Liver (tissue), 9 donors: Measurements from ENCODE around the gene SHTN1. TPM values are rescaled to one million over a fixed set of nuclear protein-coding genes. Genes with fewer than 3 reads are reported as not detected.

Experiments used
- DNase-seq: peaks from one replicate; pipeline ENCODE4 v3.0.0-alpha.2; 2017; ENCODE audit warnings: low spot score
- H3K27ac ChIP-seq, 2 donors: one replicate each; pipeline ENCODE4 v1.7.0; 2013; ENCODE audit warnings: inconsistent platforms in 2 of 2, low read length in 2 of 2, control low read depth in 1 of 2, low read depth in 1 of 2, mild to moderate bottlenecking in 1 of 2
- H3K27me3 ChIP-seq, 4 donors: one replicate each; pipeline versions ENCODE4 v1.6.1 to v1.7.0; 2013; ENCODE audit warnings: low read length in 3 of 4, inconsistent platforms in 1 of 4, mild to moderate bottlenecking in 1 of 4, moderate library complexity in 1 of 4; ENCODE audit not compliant: control insufficient read depth in 4 of 4, insufficient read depth in 4 of 4
- H3K36me3 ChIP-seq, 4 donors: one replicate each; pipeline versions ENCODE4 v1.6.1 to v1.7.0; 2013; ENCODE audit warnings: low read length in 3 of 4, mild to moderate bottlenecking in 3 of 4, low read depth in 1 of 4, moderate library complexity in 1 of 4; ENCODE audit not compliant: control insufficient read depth in 4 of 4, insufficient read depth in 3 of 4
- H3K4me1 ChIP-seq, 4 donors: one replicate each; pipeline versions ENCODE4 v1.6.1 to v1.7.0; 2013; ENCODE audit warnings: low read length in 3 of 4, mild to moderate bottlenecking in 3 of 4, moderate library complexity in 1 of 4; ENCODE audit not compliant: control insufficient read depth in 4 of 4, insufficient read depth in 4 of 4
- H3K4me3 ChIP-seq, 3 donors: one replicate each; pipeline versions ENCODE4 v1.6.1 to v1.7.0; 2013; ENCODE audit warnings: low read length in 3 of 3, control low read depth in 1 of 3, low read depth in 1 of 3, mild to moderate bottlenecking in 1 of 3
- H3K9ac ChIP-seq, 2 donors: one replicate each; pipeline ENCODE4 v1.7.0; 2013; ENCODE audit warnings: low read length in 2 of 2, mild to moderate bottlenecking in 2 of 2, moderate library complexity in 2 of 2, control low read depth in 1 of 2, low read depth in 1 of 2
- H3K9me3 ChIP-seq, 4 donors: one replicate each; pipeline versions ENCODE4 v1.6.1 to v1.7.0; 2013; ENCODE audit warnings: low read length in 3 of 4; ENCODE audit not compliant: control insufficient read depth in 4 of 4
- ATF3 ChIP-seq: IDR thresholded peaks from 2 replicates; pipeline ENCODE4 v1.6.1; 2016; ENCODE audit warnings: antibody characterized with exemption
- EGR1 ChIP-seq, 2 donors: IDR thresholded peaks; 2 replicates each; pipeline ENCODE4 v1.6.1; 2016 to 2018; ENCODE audit warnings: antibody characterized with exemption in 2 of 2, low read depth in 2 of 2
- FOXA1 ChIP-seq: IDR thresholded peaks from 2 replicates; pipeline ENCODE4 v1.6.1; 2016; ENCODE audit warnings: antibody characterized with exemption
- FOXA2 ChIP-seq: IDR thresholded peaks from 2 replicates; pipeline ENCODE4 v1.6.1; 2016; ENCODE audit warnings: antibody characterized with exemption
- GABPA ChIP-seq, 2 donors: IDR thresholded peaks in 1 of 2; conservative IDR thresholded peaks in 1 of 2; 2 replicates each; pipeline ENCODE4 v1.6.1; 2016; ENCODE audit warnings: antibody characterized with exemption in 2 of 2, mild to moderate bottlenecking in 1 of 2, moderate library complexity in 1 of 2
- HNF4A ChIP-seq, 2 donors: conservative IDR thresholded peaks; 2 replicates each; pipeline ENCODE4 v1.6.1; 2016; ENCODE audit warnings: antibody characterized with exemption in 2 of 2, mild to moderate bottlenecking in 2 of 2
- HNF4G ChIP-seq: IDR thresholded peaks from 2 replicates; pipeline ENCODE4 v1.6.1; 2016; ENCODE audit warnings: antibody characterized with exemption
- JUND ChIP-seq, 2 donors: IDR thresholded peaks; 2 replicates each; pipeline ENCODE4 v1.6.1; 2016; ENCODE audit warnings: antibody characterized with exemption in 2 of 2
- NR2F2 ChIP-seq: IDR thresholded peaks from 2 replicates; pipeline ENCODE4 v1.6.1; 2016; ENCODE audit warnings: antibody characterized with exemption
- RAD21 ChIP-seq, 2 donors: IDR thresholded peaks; 2 replicates each; pipeline ENCODE4 v1.6.1; 2016; ENCODE audit warnings: antibody characterized with exemption in 2 of 2, mild to moderate bottlenecking in 2 of 2
- REST ChIP-seq: IDR thresholded peaks from 2 replicates; pipeline ENCODE4 v1.6.1; 2016; ENCODE audit warnings: antibody characterized with exemption, mild to moderate bottlenecking
- RXRA ChIP-seq, 2 donors: IDR thresholded peaks; 2 replicates each; pipeline ENCODE4 v1.6.1; 2017 to 2018; ENCODE audit warnings: antibody characterized with exemption in 2 of 2, mild to moderate bottlenecking in 1 of 2
- SP1 ChIP-seq: IDR thresholded peaks from 2 replicates; pipeline ENCODE4 v1.6.1; 2018; ENCODE audit warnings: antibody characterized with exemption, mild to moderate bottlenecking
- YY1 ChIP-seq: IDR thresholded peaks from 2 replicates; pipeline ENCODE4 v1.6.1; 2016; ENCODE audit warnings: antibody characterized with exemption, mild to moderate bottlenecking
- WGBS: extraction: QIAGEN DNeasy Blood & Tissue Kit; methylation state at CpG from one replicate; pipeline ENCODE4 v1.1.7; 2013; 5-methylcytosine and 5-hydroxymethylcytosine counted together
- polyA plus RNA-seq, 2 donors: library from polyadenylated mRNA; stranded (reverse) in 1 of 2; unstranded in 1 of 2; fragments of 200-250 nt in 1 of 2; fragments of >200 nt in 1 of 2; fragmentation: Nextera tagmentation in 1 of 2; extraction: Ambion mirVana in 1 of 2; gene quantifications; one replicate each; pipeline versions ENCODE4 v1.2.1 to v1.2.3, GENCODE V29; 2013 to 2015
- total RNA-seq, 2 donors: library from RNA; depleted of rRNA; stranded (reverse); fragments of >200 nt; gene quantifications; one replicate each; pipeline ENCODE4 v1.2.3, GENCODE V29; 2014
- TF ChIP-seq, protein P1 (sequence below): IDR thresholded peaks from 2 replicates; pipeline ENCODE4 v1.6.1; 2016; ENCODE audit warnings: antibody characterized with exemption
- donor health status: healthy.
- donor health status: healthy.
- donor health status: healthy.
- donor health status: healthy.
- donor health status: healthy.

Gene SHTN1
- total and polyA plus RNA-seq, 4 donors: 3.2 to 11.7 (median 10.3) TPM

DNA sequence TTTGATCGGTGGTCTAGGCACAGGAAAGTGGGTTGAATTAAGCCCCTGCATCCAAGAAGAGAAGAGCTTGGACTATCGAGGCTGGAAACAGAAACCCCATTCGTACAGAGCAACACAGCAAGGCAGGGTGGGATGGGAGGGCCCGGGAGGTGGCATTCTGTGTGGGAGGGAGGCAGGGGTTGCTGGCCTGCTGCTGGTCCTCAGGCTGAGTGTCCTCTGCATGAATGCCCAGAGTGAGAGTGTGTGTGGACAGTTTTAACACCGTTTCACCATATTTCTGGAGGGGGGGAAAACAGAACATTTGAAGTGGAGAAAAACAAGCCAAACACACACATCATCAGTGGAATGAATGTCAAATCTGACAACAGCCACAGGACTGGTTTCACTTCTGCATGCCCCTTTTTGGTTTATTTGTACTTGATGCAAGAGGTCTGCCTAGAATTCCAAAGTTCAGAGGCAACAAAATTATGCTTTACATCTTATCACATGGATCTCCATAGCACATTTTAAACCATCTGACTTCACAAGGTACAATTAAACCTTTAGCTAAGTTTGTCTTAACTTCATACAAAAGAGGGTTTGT is 166.8 kb downstream of the SHTN1 start:
- H3K4me3 ChIP-seq: no peak overlapping the region
- no peaks in the 10 kb centered on the region for H3K36me3 ChIP-seq
- TF ChIP-seq RAD21 (IDR thresholded peaks at IDR 0.05): peak; percentile 4 to 18
- TF ChIP-seq SP1: peak; percentile 72
- peak; percentile 73 for TF ChIP-seq HNF4G
- peak; percentile 32 for TF ChIP-seq YY1
- no peak for TF ChIP-seq FOXA2
- TF ChIP-seq RXRA (IDR thresholded peaks at IDR 0.05): peak; percentile 32 to 60
- no peak for TF ChIP-seq GABPA (IDR thresholded peaks at IDR 0.05 in 1 of 2, conservative IDR thresholded peaks at IDR 0.05 in 1 of 2)
- TF ChIP-seq, protein P1, sequence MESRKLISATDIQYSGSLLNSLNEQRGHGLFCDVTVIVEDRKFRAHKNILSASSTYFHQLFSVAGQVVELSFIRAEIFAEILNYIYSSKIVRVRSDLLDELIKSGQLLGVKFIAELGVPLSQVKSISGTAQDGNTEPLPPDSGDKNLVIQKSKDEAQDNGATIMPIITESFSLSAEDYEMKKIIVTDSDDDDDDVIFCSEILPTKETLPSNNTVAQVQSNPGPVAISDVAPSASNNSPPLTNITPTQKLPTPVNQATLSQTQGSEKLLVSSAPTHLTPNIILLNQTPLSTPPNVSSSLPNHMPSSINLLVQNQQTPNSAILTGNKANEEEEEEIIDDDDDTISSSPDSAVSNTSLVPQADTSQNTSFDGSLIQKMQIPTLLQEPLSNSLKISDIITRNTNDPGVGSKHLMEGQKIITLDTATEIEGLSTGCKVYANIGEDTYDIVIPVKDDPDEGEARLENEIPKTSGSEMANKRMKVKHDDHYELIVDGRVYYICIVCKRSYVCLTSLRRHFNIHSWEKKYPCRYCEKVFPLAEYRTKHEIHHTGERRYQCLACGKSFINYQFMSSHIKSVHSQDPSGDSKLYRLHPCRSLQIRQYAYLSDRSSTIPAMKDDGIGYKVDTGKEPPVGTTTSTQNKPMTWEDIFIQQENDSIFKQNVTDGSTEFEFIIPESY: peak; percentile 15
- peak in 1 of 2 donors; percentile 36 for TF ChIP-seq JUND (IDR thresholded peaks at IDR 0.05)
- peak; percentile 90 to 92 for TF ChIP-seq HNF4A (conservative IDR thresholded peaks at IDR 0.05)
- no peaks in the 10 kb centered on the region for H3K9me3 ChIP-seq
- 47% methylated on average over 5 of the region's 5 CpGs for WGBS
- no peaks in the 10 kb centered on the region for H3K27me3 ChIP-seq
- DNase-seq: no peak
- no peak overlapping the region for H3K9ac ChIP-seq
- H3K27ac ChIP-seq: peak overlapping the region; percentile 59 to 70
- H3K4me1 ChIP-seq: peaks cover 2 to 31% (median 20%) of the 10 kb centered on the region in 4 donors

GRCh38 chr10:116836902-116837523 is 168.0 kb downstream of the SHTN1 start:
- H3K27ac ChIP-seq: no peak overlapping the region
- peaks cover 0 to 2% (median 0%) of the 10 kb centered on the region in 4 donors for H3K36me3 ChIP-seq
- no peak for DNase-seq
- TF ChIP-seq RAD21 (IDR thresholded peaks at IDR 0.05): no peak
- TF ChIP-seq NR2F2: no peak
- no peak for TF ChIP-seq HNF4A (conservative IDR thresholded peaks at IDR 0.05)
- no peak for TF ChIP-seq JUND (IDR thresholded peaks at IDR 0.05)
- no peak for TF ChIP-seq EGR1 (IDR thresholded peaks at IDR 0.05; ENCODE audit: low read depth in 2 of 2)
- TF ChIP-seq FOXA1: no peak
- no peak for TF ChIP-seq YY1
- no peak for TF ChIP-seq ATF3
- TF ChIP-seq GABPA (IDR thresholded peaks at IDR 0.05 in 1 of 2, conservative IDR thresholded peaks at IDR 0.05 in 1 of 2): no peak
- H3K27me3 ChIP-seq: no peaks in the 10 kb centered on the region
- WGBS: 80% methylated on average over 8 of the region's 8 CpGs
- H3K9me3 ChIP-seq: no peaks in the 10 kb centered on the region
- H3K9ac ChIP-seq: no peak overlapping the region
- no peak overlapping the region for H3K4me3 ChIP-seq
- peaks cover 2 to 31% (median 20%) of the 10 kb centered on the region in 4 donors for H3K4me1 ChIP-seq

DNA sequence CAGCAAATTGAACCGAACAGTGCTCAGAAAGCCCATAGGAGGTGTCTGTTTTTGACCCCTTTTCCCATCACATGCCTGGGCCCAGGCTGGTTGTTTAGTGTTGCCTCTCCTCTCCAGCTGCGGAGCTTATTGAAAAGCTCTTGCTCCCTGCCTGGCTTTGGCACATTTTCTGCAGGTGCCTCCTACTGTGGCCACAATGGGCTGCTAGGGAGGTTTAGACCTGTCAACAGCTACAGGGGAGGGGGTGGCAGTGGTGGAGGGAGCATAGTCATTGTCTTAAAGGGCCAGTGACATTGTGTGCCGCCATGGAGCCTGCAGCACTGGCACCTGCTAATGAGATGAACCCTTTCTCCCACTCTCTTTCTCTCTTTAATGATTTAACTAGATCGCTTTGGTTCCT is 168.9 kb downstream of the SHTN1 start:
- Histone ChIP-seq H3K27ac (no peak overlapping the region), H3K4me3 (no peak overlapping the region), H3K27me3 (no peaks in the 10 kb centered on the region), H3K4me1 (peaks cover 2 to 29% (median 20%) of the 10 kb centered on the region in 4 donors), H3K9me3 (no peaks in the 10 kb centered on the region), H3K36me3 (peaks cover 0 to 2% (median 0%) of the 10 kb centered on the region in 4 donors), H3K9ac (no peak overlapping the region)
- 86% methylated on average over 4 of the region's 4 CpGs for WGBS
- no peak for DNase-seq
- TF ChIP-seq FOXA2 (no peak), HNF4G (no peak), RAD21 (IDR thresholded peaks at IDR 0.05) (no peak), NR2F2 (no peak), ATF3 (no peak), EGR1 (IDR thresholded peaks at IDR 0.05; ENCODE audit: low read depth in 2 of 2) (no peak), REST (no peak), GABPA (IDR thresholded peaks at IDR 0.05 in 1 of 2, conservative IDR thresholded peaks at IDR 0.05 in 1 of 2) (no peak), HNF4A (conservative IDR thresholded peaks at IDR 0.05) (no peak), FOXA1 (no peak)
- TF ChIP-seq, protein P1: no peak
